GM12874 (cell line): ENCODE data around the gene ARSD.

Experiments used
- CTCF ChIP-seq: IDR thresholded peaks from 2 replicates; pipeline ENCODE4 v1.5.1; 2011; ENCODE audit warnings: low read depth, mild to moderate bottlenecking, control low read depth, low read length, moderate library complexity; ENCODE audit not compliant: insufficient read depth

The ARSD gene

GRCh38 chrX:2921750-2922149 is 7.4 kb downstream of the ARSD start:
- TF ChIP-seq CTCF, result no peak

- no peak for TF ChIP-seq CTCF
These were observed 7.9 kb downstream of the ARSD start for GRCh38 chrX:2921193-2921592.

GRCh38 chrX:2917767-2918166 is 11.4 kb downstream of the ARSD start:
- no peak for TF ChIP-seq CTCF

- no peak for TF ChIP-seq CTCF
These were observed 16.0 kb downstream of the ARSD start for GRCh38 chrX:2913118-2913517.

- no peak for TF ChIP-seq CTCF
These were observed 19.0 kb downstream of the ARSD start for GRCh38 chrX:2910109-2910508.

- no peak for TF ChIP-seq CTCF
These were observed 20.9 kb downstream of the ARSD start for GRCh38 chrX:2908125-2908685.

GRCh38 chrX:2907295-2907694 is 21.8 kb downstream of the ARSD start:
- no peak for TF ChIP-seq CTCF
